Heart left ventricle (tissue), 16 donors: ENCODE data around the gene SOX18. TPM values are rescaled to one million over a fixed set of nuclear protein-coding genes. Genes with fewer than 3 reads are reported as not detected.

Experiments used
- ATAC-seq, 4 donors: fragments of 200-7000 bp; cut with Tn5 transposase; one replicate each; pipeline ENCODE4 v1.9.1; 2020 to 2022; ENCODE audit warnings: moderate library complexity in 4 of 4, mild to moderate bottlenecking in 3 of 4, moderate number of reproducible peaks in 1 of 4
- DNase-seq, 5 donors: peaks; one replicate each; pipeline ENCODE4 v3.0.0-alpha.2; 2020
- H3K27ac ChIP-seq, 12 donors: fragments of 200-600 bp; sonication (generic) in 4 of 12; one replicate each; pipeline versions ENCODE4 v1.5.0 to v1.8.0; 2016 to 2022; ENCODE audit warnings: mild to moderate bottlenecking in 2 of 12
- H3K27me3 ChIP-seq, 9 donors: fragments of 200-600 bp; sonication (generic) in 2 of 9; one replicate each; pipeline versions ENCODE4 v1.5.1 to v1.8.0; 2016 to 2022; ENCODE audit warnings: mild to moderate bottlenecking in 3 of 9
- H3K36me3 ChIP-seq, 9 donors: fragments of 200-600 bp; sonication (generic) in 2 of 9; one replicate each; pipeline versions ENCODE4 v1.5.0 to v1.8.0; 2018 to 2022; ENCODE audit warnings: mild to moderate bottlenecking in 2 of 9
- H3K4me1 ChIP-seq, 12 donors: fragments of 200-600 bp; sonication (generic) in 4 of 12; one replicate each; pipeline versions ENCODE4 v1.5.0 to v1.8.0; 2016 to 2022; ENCODE audit warnings: mild to moderate bottlenecking in 3 of 12
- H3K4me3 ChIP-seq, 12 donors: fragments of 200-600 bp; sonication (generic) in 4 of 12; one replicate each; pipeline versions ENCODE4 v1.5.0 to v1.8.0; 2017 to 2022; ENCODE audit warnings: mild to moderate bottlenecking in 9 of 12, moderate library complexity in 4 of 12
- H3K9me3 ChIP-seq, 12 donors: fragments of 200-600 bp; sonication (generic) in 4 of 12; one replicate each; pipeline versions ENCODE4 v1.5.0 to v1.8.0; 2016 to 2022; ENCODE audit warnings: mild to moderate bottlenecking in 1 of 12
- POLR2A ChIP-seq, 2 donors: fragments of 450-650 bp; IDR thresholded peaks; one replicate each; pipeline ENCODE4 v1.6.1; 2017; ENCODE audit warnings: antibody characterized with exemption in 2 of 2, mild to moderate bottlenecking in 2 of 2, moderate library complexity in 2 of 2
- WGBS, 4 donors: extraction: QIAGEN DNeasy Blood & Tissue Kit in 2 of 4; methylation state at CpG; one replicate each; pipeline versions ENCODE4 v1.1.5 to v1.1.7; 2013 to 2018; 5-methylcytosine and 5-hydroxymethylcytosine counted together
- intact Hi-C, 10 donors: fragments of 100-400 bp; cut with DNase I; formaldehyde crosslinking; loops; one replicate each; pipeline versions ENCODE4 v1.11.1 to v1.14.2; 2022
- polyA plus RNA-seq, 2 donors: library from polyadenylated mRNA; stranded (reverse); fragments of 200-250 nt; gene quantifications; one replicate each; pipeline ENCODE4 v1.2.3, GENCODE V29; 2013
- total RNA-seq, 9 donors: library from RNA; depleted of rRNA in 2 of 9; stranded (reverse); fragments of >200 nt in 2 of 9; fragmentation: NEBNext Ultra II Directional in 3 of 9; extraction: Animal tissue kit (Norgen Biotek cat#: 25700) in 3 of 9; gene quantifications; one replicate each; pipeline versions ENCODE4 v1.1.0 to v1.2.4, GENCODE V29; 2016 to 2023
- TF ChIP-seq, protein P1 (sequence below), 12 donors: fragments of 200-600 bp; sonication (generic) in 4 of 12; IDR thresholded peaks; one replicate each; pipeline versions ENCODE4 v1.5.0 to v1.8.0; 2018 to 2022; ENCODE audit warnings: antibody characterized with exemption in 12 of 12, mild to moderate bottlenecking in 5 of 12
- donor health status: ischemic (EF 13 %, LVEDD 7.1; RV severe dilation, severe dysfunction).
- donor health status: healthy with polysubstance abuse.
- donor health status: DM: no; HTN: yes; CAD: no.
- donor health status: DM: no; HTN: no; CAD: no.
- donor health status: ischemic (EF 25% LVEDD 6.9; RV normal size, moderate dysfunction).
- donor health status: ischemic (EF 25% LVEDD 5.7; RV mildly dilated, moderate dysfunction).
- donor health status: healthy.
- donor health status: DM: yes; HTN: yes; CAD: no.
- donor health status: ischemic (EF 35%, LVEDD 5.7; RV mildly dilated, moderate dysfunction).
- donor health status: nonischemic (EF 11% LVEDD 7.7; RV severe dilation, severe dysfunction).
- donor health status: DM: yes; HTN: yes; CAD: no.
- donor health status: PGD.
- donor health status: ischemic (EF 29% LVEDD 5.4; RV normal size, mild dysfunction).
- donor health status: nonischemic (EF 23%, LVEDD 6.1; RV moderate dilation, normal function).

The SOX18 gene
- total and polyA plus RNA-seq, 11 donors, result 23.5 to 75.9 (median 48.2) TPM

DNA sequence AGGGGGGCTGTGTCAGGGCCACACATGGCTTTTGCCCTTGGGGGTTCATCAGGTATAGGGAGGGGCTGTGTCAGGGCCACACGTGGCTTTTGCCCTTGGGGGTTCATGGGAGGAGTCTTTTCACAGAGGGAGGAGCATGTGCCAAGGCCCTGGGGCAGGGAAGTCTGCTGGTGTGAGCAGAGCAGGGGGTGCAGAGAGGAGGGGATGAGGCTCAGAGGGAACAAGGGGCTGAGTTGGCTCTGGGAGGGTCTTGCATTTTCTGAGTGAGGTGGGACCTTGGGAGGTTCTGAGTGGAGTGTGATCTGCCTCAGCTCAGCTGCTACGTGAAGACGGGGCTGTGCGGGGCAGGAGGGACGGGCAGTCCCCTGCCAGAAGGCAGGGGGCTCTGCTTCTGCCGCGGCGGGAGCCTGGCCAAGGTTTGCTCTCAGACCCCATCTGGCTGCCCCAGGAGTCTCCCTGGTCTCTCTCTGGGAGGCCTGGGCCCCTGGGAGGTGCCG is 6.0 kb upstream of the SOX18 start:
- Histone ChIP-seq H3K27ac (peak overlapping the region; percentile 70 to 98 (median 92)), H3K4me1 (peaks cover 0 to 67% (median 42%) of the 10 kb centered on the region in 12 donors), H3K9me3 (no peaks in the 10 kb centered on the region), H3K36me3 (no peaks in the 10 kb centered on the region), H3K27me3 (peaks cover 0 to 31% (median 4%) of the 10 kb centered on the region in 9 donors), H3K4me3 (peak overlapping the region in 7 of 12 donors; percentile 2 to 42 (median 10))
- DNase-seq, result no peak
- intact Hi-C loops, result loop anchor here in 1 of 10 donors (5.0 kb wide), 1 partner anchor 73 kb away; the partner anchor contains the start of gene PRPF6
- 47 to 68% (median 51%) methylated on average over 8 to 9 of the region's 9 CpGs for WGBS, 4 donors
- no peak for ATAC-seq
- TF ChIP-seq, protein P1, sequence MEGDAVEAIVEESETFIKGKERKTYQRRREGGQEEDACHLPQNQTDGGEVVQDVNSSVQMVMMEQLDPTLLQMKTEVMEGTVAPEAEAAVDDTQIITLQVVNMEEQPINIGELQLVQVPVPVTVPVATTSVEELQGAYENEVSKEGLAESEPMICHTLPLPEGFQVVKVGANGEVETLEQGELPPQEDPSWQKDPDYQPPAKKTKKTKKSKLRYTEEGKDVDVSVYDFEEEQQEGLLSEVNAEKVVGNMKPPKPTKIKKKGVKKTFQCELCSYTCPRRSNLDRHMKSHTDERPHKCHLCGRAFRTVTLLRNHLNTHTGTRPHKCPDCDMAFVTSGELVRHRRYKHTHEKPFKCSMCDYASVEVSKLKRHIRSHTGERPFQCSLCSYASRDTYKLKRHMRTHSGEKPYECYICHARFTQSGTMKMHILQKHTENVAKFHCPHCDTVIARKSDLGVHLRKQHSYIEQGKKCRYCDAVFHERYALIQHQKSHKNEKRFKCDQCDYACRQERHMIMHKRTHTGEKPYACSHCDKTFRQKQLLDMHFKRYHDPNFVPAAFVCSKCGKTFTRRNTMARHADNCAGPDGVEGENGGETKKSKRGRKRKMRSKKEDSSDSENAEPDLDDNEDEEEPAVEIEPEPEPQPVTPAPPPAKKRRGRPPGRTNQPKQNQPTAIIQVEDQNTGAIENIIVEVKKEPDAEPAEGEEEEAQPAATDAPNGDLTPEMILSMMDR (IDR thresholded peaks at IDR 0.05), result no peak
- no peak for TF ChIP-seq POLR2A (IDR thresholded peaks at IDR 0.05)

DNA sequence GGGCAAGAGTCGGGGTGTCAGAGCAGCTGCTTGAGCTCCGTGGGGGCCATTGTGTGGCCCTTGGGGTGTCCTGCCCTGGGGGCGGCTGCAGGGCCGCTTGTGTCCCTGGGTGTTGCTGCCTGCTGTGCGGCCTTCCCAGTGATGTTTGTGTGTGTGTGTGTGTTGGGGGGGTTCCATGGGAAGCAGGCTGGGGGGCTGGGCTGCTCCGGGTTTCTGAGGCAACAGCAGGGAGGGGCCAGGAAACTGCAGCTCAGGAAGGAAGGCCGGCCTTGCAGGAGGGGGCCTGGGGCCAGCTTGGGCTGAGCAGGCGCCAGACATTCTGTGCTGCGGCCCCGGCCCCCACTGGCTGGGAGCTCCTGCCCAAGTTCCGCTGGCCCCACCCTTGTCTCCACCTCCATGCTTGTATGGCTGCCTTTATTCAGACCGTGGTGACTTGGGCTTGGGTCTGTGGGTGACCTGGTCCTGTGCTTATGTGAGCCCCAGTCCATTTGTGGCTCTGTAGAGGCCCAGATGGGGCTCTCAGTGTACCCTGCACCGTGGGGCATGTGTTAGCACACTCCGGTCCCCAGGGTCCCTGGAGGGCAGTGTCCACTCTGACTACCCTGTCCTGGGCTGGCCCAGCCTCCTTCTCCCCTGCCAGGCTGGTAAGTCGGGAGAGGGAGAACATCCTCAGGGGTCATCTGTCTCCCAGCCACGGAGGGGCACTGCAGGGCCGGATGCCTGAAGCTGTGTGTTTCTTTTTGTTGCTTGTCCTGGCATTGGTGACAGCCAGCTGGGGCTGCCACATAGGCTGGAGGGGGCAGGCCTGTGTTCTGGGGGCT is 4.6 kb upstream of the SOX18 start:
- WGBS, 4 donors, result 27 to 41% (median 32%) methylated on average over 10 to 17 of the region's 17 CpGs
- H3K27ac ChIP-seq, result peak overlapping the region; percentile 75 to 98 (median 92)
- DNase-seq, result peak; percentile 82 to 88 (median 87)

DNA sequence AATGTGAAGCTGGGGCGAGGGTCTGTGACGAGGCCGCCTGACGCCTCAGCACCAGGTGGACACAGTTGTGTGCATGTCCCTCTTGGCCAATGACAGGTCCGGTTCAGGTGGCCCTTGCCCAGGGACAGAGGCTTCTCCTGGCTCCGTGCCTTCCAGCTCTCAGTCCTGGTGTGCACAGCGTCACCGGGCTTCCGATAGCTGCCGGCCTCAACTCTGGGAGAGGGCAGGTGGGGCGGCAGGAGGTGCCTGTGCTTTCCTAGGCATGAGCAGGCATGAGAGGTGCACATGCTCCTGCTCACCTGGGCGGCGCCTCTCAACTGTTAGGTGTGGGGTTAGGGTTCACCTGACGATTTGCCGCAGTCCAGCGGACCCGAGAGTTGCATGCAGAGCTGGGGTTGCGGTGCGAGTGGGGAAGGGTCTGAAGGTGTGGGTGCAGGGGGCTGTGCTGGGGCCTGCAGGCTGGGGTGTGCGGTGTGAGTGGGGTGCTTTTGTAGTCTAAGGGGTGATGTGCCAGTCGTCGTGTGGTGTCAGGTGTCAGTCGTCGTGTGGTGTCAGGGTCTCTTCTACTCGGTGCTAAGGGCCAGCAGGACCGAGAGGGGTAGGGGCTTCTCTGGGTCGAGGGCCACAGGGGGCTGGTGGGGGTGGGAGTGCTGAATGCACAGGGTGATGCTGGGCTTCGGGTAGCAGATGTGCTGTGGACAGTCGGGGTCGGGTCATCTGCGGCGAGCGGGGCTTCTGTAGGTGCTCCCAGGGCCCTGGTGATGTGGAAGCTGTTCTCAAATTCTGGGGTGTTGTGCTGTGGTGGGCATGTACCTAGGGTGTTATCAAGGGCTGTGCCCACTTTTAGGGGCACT is 3.8 kb upstream of the SOX18 start:
- TF ChIP-seq POLR2A (IDR thresholded peaks at IDR 0.05), result no peak
- TF ChIP-seq, protein P1 (IDR thresholded peaks at IDR 0.05), result no peak
- no peak for ATAC-seq

More for the DNA sequence above, 4.6 kb upstream of the SOX18 start:
- no peaks in the 10 kb centered on the region for H3K9me3 ChIP-seq
- peak overlapping the region in 9 of 12 donors; percentile 15 to 42 (median 32) for H3K4me3 ChIP-seq
- peak; percentile 33 to 62 (median 43) for ATAC-seq
- peaks cover 0 to 75% (median 42%) of the 10 kb centered on the region in 12 donors for H3K4me1 ChIP-seq
- TF ChIP-seq POLR2A (IDR thresholded peaks at IDR 0.05), result no peak
- TF ChIP-seq, protein P1 (IDR thresholded peaks at IDR 0.05), result peak in 2 of 12 donors; percentile 13 to 23
- H3K36me3 ChIP-seq, result no peaks in the 10 kb centered on the region
- intact Hi-C loops, result no loop called here
- H3K27me3 ChIP-seq, result peaks cover 0 to 42% (median 8%) of the 10 kb centered on the region in 9 donors

More for the DNA sequence above, 3.8 kb upstream of the SOX18 start:
- Histone ChIP-seq H3K36me3 (peaks cover 0 to 5% (median under 1%) of the 10 kb centered on the region in 9 donors), H3K4me1 (peaks cover 0 to 74% (median 42%) of the 10 kb centered on the region in 12 donors), H3K27me3 (peaks cover 0 to 51% (median 8%) of the 10 kb centered on the region in 9 donors), H3K27ac (peak overlapping the region; percentile 68 to 96 (median 91)), H3K9me3 (no peaks in the 10 kb centered on the region), H3K4me3 (peak overlapping the region in 7 of 12 donors; percentile 9 to 33 (median 32))
- 69 to 85% (median 72%) methylated on average over 21 to 33 of the region's 33 CpGs for WGBS, 4 donors
- intact Hi-C loops, result no loop called here
- DNase-seq, result no peak
